MCF 10A (cell line): ENCODE data around the gene MAN1A1. TPM values are rescaled to one million over a fixed set of nuclear protein-coding genes. Genes with fewer than 3 reads are reported as not detected.

Source experiments
- BruUV-seq: library from RNA; stranded (reverse); fragments of 400-500 nt; replicated peaks from 2 replicates; lab custom pipeline; 2021; lab: Mats Ljungman, UMichigan
- CTCF ChIA-PET: fragments of 300-600 bp; sonication (Branson Sonifier 250); formaldehyde crosslinking; extraction: SDS; loops from one replicate; lab custom pipeline; 2021; ENCODE audit warnings: antibody characterized with exemption, inconsistent platforms; lab: Yijun Ruan, JAX
- POLR2A ChIA-PET: fragments of 300-600, 350-650 bp; sonication (Branson Sonifier 250); formaldehyde crosslinking; extraction: SDS; loops from one replicate; lab custom pipeline; 2020; ENCODE audit warnings: antibody characterized with exemption, inconsistent platforms; lab: Yijun Ruan, JAX
- DNase-seq: peaks from one replicate; pipeline ENCODE4 v3.0.0-alpha.2; 2018; ENCODE audit not compliant: unreplicated experiment
- H3K27ac Mint-ChIP-seq: one replicate; pipeline ENCODE4 v1.8.0; 2022; ENCODE audit warnings: mild to moderate bottlenecking, low read depth, mixed read lengths; ENCODE audit not compliant: unreplicated experiment
- H3K27me3 Mint-ChIP-seq: one replicate; pipeline ENCODE4 v1.8.0; 2022; ENCODE audit warnings: mixed read lengths; ENCODE audit not compliant: insufficient read depth, unreplicated experiment
- H3K36me3 Mint-ChIP-seq: one replicate; pipeline ENCODE4 v1.8.0; 2022; ENCODE audit warnings: mild to moderate bottlenecking, moderate library complexity, mixed read lengths; ENCODE audit not compliant: insufficient read depth, unreplicated experiment
- H3K4me1 Mint-ChIP-seq: one replicate; pipeline ENCODE4 v1.8.0; 2022; ENCODE audit warnings: mixed read lengths; ENCODE audit not compliant: insufficient read depth, unreplicated experiment
- H3K4me3 Mint-ChIP-seq: one replicate; pipeline ENCODE4 v1.8.0; 2022; ENCODE audit warnings: mild to moderate bottlenecking, moderate library complexity, mixed read lengths; ENCODE audit not compliant: unreplicated experiment
- H3K9me3 Mint-ChIP-seq: one replicate; pipeline ENCODE4 v1.8.0; 2022; ENCODE audit warnings: mixed read lengths; ENCODE audit not compliant: unreplicated experiment
- intact Hi-C: fragments of 100-400 bp; cut with micrococcal nuclease; formaldehyde crosslinking; loops from 2 replicates; pipeline ENCODE4 v1.14.1; 2022
- total RNA-seq: library from RNA; stranded (reverse); gene quantifications from 2 replicates; pipeline ENCODE4 v1.2.3, GENCODE V29; 2022
- TF ChIP-seq, protein P1 (sequence below): fragments of 200-600 bp; IDR thresholded peaks from one replicate; pipeline ENCODE4 v1.8.0; 2022; ENCODE audit warnings: antibody characterized with exemption, mild to moderate bottlenecking; ENCODE audit not compliant: unreplicated experiment

MAN1A1 gene
- total RNA-seq, 1 experiment from 2014 or later, result 1.3 TPM

DNA sequence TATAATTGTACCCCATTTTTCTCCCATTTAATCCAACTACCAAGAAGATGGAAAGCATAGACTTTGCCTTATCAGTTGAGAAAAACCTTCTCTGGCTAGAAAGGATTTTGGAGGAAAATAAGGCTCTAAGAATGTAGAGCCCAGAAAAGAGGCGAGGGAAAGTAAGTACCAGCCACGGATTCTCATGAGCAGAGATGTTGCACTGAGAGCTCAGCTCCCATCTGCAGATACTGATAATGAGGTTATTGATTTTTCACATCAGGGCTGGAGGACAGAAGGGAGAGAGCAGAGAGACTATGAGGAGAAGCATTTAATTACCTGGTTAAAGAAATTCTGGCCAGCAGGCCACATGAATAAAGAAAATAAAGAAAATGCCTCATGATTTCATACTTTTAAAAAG lies 166.7 kb downstream of the MAN1A1 start:
- intact Hi-C loops, result no loop called here
- no peaks in the 10 kb centered on the region for H3K9me3 Mint-ChIP-seq
- ChIA-PET POLR2A (no interaction called here), CTCF (no interaction called here)
- no peak for DNase-seq
- no peak overlapping the region for H3K27ac Mint-ChIP-seq
- H3K36me3 Mint-ChIP-seq, result no peaks in the 10 kb centered on the region
- BruUV-seq, result no TSS peak
- H3K4me1 Mint-ChIP-seq, result no peaks in the 10 kb centered on the region
- no peak overlapping the region for H3K4me3 Mint-ChIP-seq
- TF ChIP-seq, protein P1, sequence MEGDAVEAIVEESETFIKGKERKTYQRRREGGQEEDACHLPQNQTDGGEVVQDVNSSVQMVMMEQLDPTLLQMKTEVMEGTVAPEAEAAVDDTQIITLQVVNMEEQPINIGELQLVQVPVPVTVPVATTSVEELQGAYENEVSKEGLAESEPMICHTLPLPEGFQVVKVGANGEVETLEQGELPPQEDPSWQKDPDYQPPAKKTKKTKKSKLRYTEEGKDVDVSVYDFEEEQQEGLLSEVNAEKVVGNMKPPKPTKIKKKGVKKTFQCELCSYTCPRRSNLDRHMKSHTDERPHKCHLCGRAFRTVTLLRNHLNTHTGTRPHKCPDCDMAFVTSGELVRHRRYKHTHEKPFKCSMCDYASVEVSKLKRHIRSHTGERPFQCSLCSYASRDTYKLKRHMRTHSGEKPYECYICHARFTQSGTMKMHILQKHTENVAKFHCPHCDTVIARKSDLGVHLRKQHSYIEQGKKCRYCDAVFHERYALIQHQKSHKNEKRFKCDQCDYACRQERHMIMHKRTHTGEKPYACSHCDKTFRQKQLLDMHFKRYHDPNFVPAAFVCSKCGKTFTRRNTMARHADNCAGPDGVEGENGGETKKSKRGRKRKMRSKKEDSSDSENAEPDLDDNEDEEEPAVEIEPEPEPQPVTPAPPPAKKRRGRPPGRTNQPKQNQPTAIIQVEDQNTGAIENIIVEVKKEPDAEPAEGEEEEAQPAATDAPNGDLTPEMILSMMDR, result no peak
- no peaks in the 10 kb centered on the region for H3K27me3 Mint-ChIP-seq

- no peaks in the 10 kb centered on the region for H3K9me3 Mint-ChIP-seq
- TF ChIP-seq, protein P1, result no peak
- H3K4me3 Mint-ChIP-seq, result no peak overlapping the region
- H3K27ac Mint-ChIP-seq, result no peak overlapping the region
- H3K36me3 Mint-ChIP-seq, result no peaks in the 10 kb centered on the region
- CTCF ChIA-PET, result interaction anchor here (1.0 kb wide), 1 partner anchor 34 kb away, joined by 3 read pairs; no protein-coding TSS in a partner anchor
- H3K4me1 Mint-ChIP-seq, result no peaks in the 10 kb centered on the region
- H3K27me3 Mint-ChIP-seq, result no peaks in the 10 kb centered on the region
- POLR2A ChIA-PET, result no interaction called here
- intact Hi-C loops, result no loop called here
- no TSS peak for BruUV-seq
- no peak for DNase-seq
Observed at GRCh38 chr6:119182216-119182803, 167.3 kb downstream of the MAN1A1 start.

DNA sequence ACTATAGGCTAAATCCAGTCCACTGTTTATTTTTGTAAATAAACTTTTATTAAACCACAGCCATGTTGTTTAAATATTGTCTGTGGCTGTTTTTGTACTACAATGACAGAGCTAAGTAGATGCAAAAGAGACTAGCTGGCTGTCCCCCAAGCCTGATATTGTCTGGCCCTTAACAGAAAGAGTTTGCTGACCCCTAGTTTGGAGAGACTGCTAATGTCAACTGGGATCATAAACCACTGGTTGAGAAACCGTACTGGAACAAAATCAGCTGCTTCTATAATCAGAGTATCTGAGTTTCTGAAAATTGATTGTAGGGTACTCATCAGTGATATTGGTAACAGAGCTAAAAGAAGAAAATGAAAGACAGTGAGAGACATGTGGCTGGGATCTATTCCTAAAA lies 168.5 kb downstream of the MAN1A1 start:
- intact Hi-C loops, result no loop called here
- Mint-ChIP-seq H3K9me3 (no peaks in the 10 kb centered on the region), H3K4me1 (no peaks in the 10 kb centered on the region), H3K27ac (no peak overlapping the region), H3K36me3 (no peaks in the 10 kb centered on the region), H3K27me3 (no peaks in the 10 kb centered on the region), H3K4me3 (no peak overlapping the region)
- DNase-seq, result no peak
- ChIA-PET POLR2A (no interaction called here), CTCF (interaction anchor here (0.7 kb wide), 1 partner anchor 8 kb away, joined by 4 read pairs; no protein-coding TSS in a partner anchor)
- TF ChIP-seq, protein P1, result no peak
- no TSS peak for BruUV-seq

- TF ChIP-seq, protein P1, result no peak
- Mint-ChIP-seq H3K27me3 (no peaks in the 10 kb centered on the region), H3K4me3 (no peak overlapping the region), H3K27ac (no peak overlapping the region), H3K4me1 (no peaks in the 10 kb centered on the region), H3K9me3 (no peaks in the 10 kb centered on the region), H3K36me3 (no peaks in the 10 kb centered on the region)
- POLR2A ChIA-PET, result no interaction called here
- no peak for DNase-seq
- intact Hi-C loops, result no loop called here
- CTCF ChIA-PET, result no interaction called here
- BruUV-seq, result no TSS peak
Observed at GRCh38 chr6:119179842-119180241, 169.7 kb downstream of the MAN1A1 start.
